HEK293 (cell line): ENCODE data around the gene ANKRD11.

Experiments used
- CTCF ChIP-seq: fragments of 450-650 bp; formaldehyde crosslinking; IDR thresholded peaks from 2 replicates; pipeline ENCODE4 v1.5.1; 2016; ENCODE audit warnings: missing biosample characterization, missing genetic modification characterization
- KLF16 ChIP-seq: fragments of 450-650 bp; formaldehyde crosslinking; IDR thresholded peaks from 2 replicates; pipeline ENCODE4 v1.5.1; 2017; ENCODE audit warnings: missing biosample characterization, missing genetic modification characterization
- SP2 ChIP-seq: fragments of 450-650 bp; formaldehyde crosslinking; IDR thresholded peaks from 2 replicates; pipeline ENCODE4 v1.5.1; 2016; ENCODE audit warnings: missing biosample characterization, missing genetic modification characterization
- ZBTB7A ChIP-seq: fragments of 450-650 bp; formaldehyde crosslinking; IDR thresholded peaks from 2 replicates; pipeline ENCODE4 v1.5.1; 2016; ENCODE audit warnings: low read depth, missing biosample characterization, missing genetic modification characterization
- ZEB2 ChIP-seq: fragments of 450-650 bp; formaldehyde crosslinking; IDR thresholded peaks from 2 replicates; pipeline ENCODE4 v1.5.1; 2016; ENCODE audit warnings: missing biosample characterization, missing genetic modification characterization
- ZNF274 ChIP-seq, 2 experiments: fragments of 200-500 bp in 1 of 2; fragments of 450-650 bp in 1 of 2; sonication (Bioruptor generic) in 1 of 2; formaldehyde crosslinking in 1 of 2; IDR thresholded peaks; 2 replicates each; pipeline versions ENCODE4 v1.5.1 to v1.6.1; 2014 to 2016; ENCODE audit warnings: borderline replicate concordance in 1 of 2, inconsistent platforms in 1 of 2, low read length in 1 of 2, missing biosample characterization in 1 of 2, missing genetic modification characterization in 1 of 2
- ZNF48 ChIP-seq: fragments of 450-650 bp; formaldehyde crosslinking; IDR thresholded peaks from 2 replicates; pipeline ENCODE4 v1.5.1; 2016; ENCODE audit warnings: missing biosample characterization, missing genetic modification characterization
- ZNF514 ChIP-seq: fragments of 450-650 bp; formaldehyde crosslinking; IDR thresholded peaks from 2 replicates; pipeline ENCODE4 v1.5.1; 2016; ENCODE audit warnings: missing biosample characterization, missing genetic modification characterization
- ZNF549 ChIP-seq: fragments of 450-650 bp; IDR thresholded peaks from 2 replicates; pipeline ENCODE4 v1.5.1; 2018; ENCODE audit warnings: missing biosample characterization, missing genetic modification characterization, mild to moderate bottlenecking, inconsistent platforms, moderate library complexity
- ZNF624 ChIP-seq: fragments of 450-650 bp; formaldehyde crosslinking; IDR thresholded peaks from 2 replicates; pipeline ENCODE4 v1.5.1; 2017; ENCODE audit warnings: missing biosample characterization, missing genetic modification characterization
- ZNF654 ChIP-seq: fragments of 450-650 bp; formaldehyde crosslinking; IDR thresholded peaks from 2 replicates; pipeline ENCODE4 v1.5.1; 2016; ENCODE audit warnings: low read depth, missing biosample characterization, missing genetic modification characterization
- ZNF837 ChIP-seq: fragments of 450-650 bp; formaldehyde crosslinking; IDR thresholded peaks from 2 replicates; pipeline ENCODE4 v1.5.1; 2016; ENCODE audit warnings: missing biosample characterization, missing genetic modification characterization

- TF ChIP-seq ZBTB7A (tag by site-specific recombination): no peak
- TF ChIP-seq ZNF274 (IDR thresholded peaks at IDR 0.05; ENCODE audit: low read length): no peak
- TF ChIP-seq ZNF274 (tag by site-specific recombination; IDR thresholded peaks at IDR 0.05; ENCODE audit: borderline replicate concordance): no peak
- TF ChIP-seq ZEB2: no peak
- TF ChIP-seq CTCF (tag by site-specific recombination): no peak
- no peak for TF ChIP-seq ZNF48 (tag by site-specific recombination)
- no peak for TF ChIP-seq SP2
- no peak for TF ChIP-seq KLF16 (tag by site-specific recombination)
- TF ChIP-seq ZNF654 (tag by site-specific recombination): no peak
- no peak for TF ChIP-seq ZNF514 (tag by site-specific recombination)
- TF ChIP-seq ZNF837 (tag by site-specific recombination): no peak
- no peak for TF ChIP-seq ZNF624 (tag by site-specific recombination)
- no peak for TF ChIP-seq ZNF549
Measured at GRCh38 chr16:89418352-89418751, 72.0 kb downstream of the ANKRD11 start.
